ES-I3 (cell line): ENCODE data around the gene TSPAN17.
"Not testable (repeated sequence)": the region's sequence is repeated elsewhere in the genome, so short reads cannot be mapped to it uniquely, and the experiment has no call there.

Source experiments
- H3K36me3 ChIP-seq: 2 replicates; pipeline ENCODE4 v1.6.1; 2013; ENCODE audit warnings: mild to moderate bottlenecking, low read length, control low read depth, moderate library complexity; ENCODE audit not compliant: insufficient read depth
- H3K4me1 ChIP-seq: 2 replicates; pipeline ENCODE4 v1.6.1; 2013; ENCODE audit warnings: mild to moderate bottlenecking, control low read depth, low read length; ENCODE audit not compliant: insufficient read depth
- H3K9ac ChIP-seq: 2 replicates; pipeline ENCODE4 v1.6.1; 2013; ENCODE audit warnings: low read depth, mild to moderate bottlenecking, low read length, moderate library complexity
- H3K9me3 ChIP-seq: 2 replicates; pipeline ENCODE4 v1.6.1; 2013; ENCODE audit warnings: mild to moderate bottlenecking, low read length, moderate library complexity; ENCODE audit not compliant: control insufficient read depth, insufficient read depth

The TSPAN17 gene

GRCh38 chr5:176647030-176647842, at the start of gene TSPAN17:
TSPAN17 (plus strand) TSS chr5:176647484; CDS start chr5:176647616, 132 bp downstream.
- H3K4me1 ChIP-seq: peaks cover 20% of the 10 kb centered on the region; the same call in 1 of the 2 replicates

DNA sequence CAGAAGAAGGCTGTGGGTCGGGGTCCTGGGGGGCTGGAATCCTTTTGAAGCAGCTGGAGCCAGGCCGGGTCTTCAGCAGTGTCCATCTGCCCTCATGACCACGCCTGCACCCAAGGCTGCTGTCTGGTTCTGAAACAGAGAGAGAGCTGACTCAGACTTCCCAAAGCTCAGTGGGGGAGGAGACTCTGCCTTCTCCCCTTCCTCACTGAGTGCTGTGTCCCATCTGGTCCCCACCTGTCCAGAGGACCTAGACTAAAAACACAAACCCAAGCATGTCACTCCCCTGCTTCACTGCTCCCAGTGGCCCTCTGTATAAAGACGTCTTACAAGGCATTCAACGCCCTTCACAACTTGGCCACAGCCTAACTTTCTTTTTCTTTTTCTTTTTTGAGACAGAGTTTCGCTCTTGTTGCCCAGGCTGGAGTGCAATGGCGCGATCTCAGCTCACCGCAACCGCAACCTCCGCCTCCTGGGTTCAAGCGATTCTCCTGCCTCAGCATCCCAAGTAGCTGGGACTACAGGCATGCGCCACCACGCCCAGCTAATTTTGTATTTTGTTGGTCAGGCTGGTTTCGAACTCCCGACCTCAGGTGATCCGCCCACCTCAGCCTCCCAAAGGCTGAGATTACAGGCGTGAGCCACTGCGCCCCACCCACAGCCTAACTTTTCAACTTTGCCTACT, 47.4 kb upstream of the TSPAN17 start:
- H3K36me3 ChIP-seq, H3K9me3 ChIP-seq, H3K4me1 ChIP-seq, H3K9ac ChIP-seq: not testable (repeated sequence)

More at GRCh38 chr5:176647030-176647842, at the start of gene TSPAN17:
- Histone ChIP-seq H3K9me3 (no peaks in the 10 kb centered on the region), H3K9ac (peak within 1 kb of the TSS; percentile 89), H3K36me3 (no peaks in the 10 kb centered on the region)

DNA sequence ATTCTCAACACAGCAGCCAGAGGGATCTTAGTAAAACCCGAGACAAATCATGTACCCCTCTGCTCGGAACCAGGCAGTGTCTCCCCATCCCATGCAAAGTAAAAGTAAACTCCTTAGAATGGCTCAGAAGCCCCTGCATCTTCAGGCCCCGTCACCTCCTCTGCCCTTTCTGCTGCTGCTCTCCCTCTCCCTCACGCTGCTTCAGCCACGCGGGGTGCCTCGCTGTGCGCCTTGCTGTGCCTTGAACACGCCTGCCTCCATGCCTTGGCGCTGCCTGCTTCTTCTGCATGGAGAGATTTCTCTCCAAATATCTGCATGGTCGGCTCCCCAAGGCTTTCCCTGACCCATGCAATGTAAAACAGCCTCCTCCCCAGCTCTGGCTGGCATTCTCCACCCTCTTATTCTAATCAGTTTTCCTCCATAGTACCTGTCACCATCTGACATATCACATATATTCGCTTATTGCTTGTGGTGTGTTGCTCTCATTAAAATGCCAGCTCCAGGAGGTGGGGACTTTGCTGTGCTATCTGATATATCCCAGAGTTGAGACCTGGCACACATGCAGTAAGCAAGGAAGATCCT, 45.3 kb upstream of the TSPAN17 start:
- Histone ChIP-seq H3K36me3 (no peaks in the 10 kb centered on the region), H3K9ac (no peak overlapping the region)

GRCh38 chr5:176603091-176603490, 44.2 kb upstream of the TSPAN17 start:
- H3K9me3 ChIP-seq: no peaks in the 10 kb centered on the region

More for the DNA sequence above, 45.3 kb upstream of the TSPAN17 start:
- Histone ChIP-seq H3K9me3 (peaks cover 3% of the 10 kb centered on the region; the same call in 1 of the 2 replicates), H3K4me1 (no peaks in the 10 kb centered on the region; the same call in 1 of the 2 replicates)

DNA sequence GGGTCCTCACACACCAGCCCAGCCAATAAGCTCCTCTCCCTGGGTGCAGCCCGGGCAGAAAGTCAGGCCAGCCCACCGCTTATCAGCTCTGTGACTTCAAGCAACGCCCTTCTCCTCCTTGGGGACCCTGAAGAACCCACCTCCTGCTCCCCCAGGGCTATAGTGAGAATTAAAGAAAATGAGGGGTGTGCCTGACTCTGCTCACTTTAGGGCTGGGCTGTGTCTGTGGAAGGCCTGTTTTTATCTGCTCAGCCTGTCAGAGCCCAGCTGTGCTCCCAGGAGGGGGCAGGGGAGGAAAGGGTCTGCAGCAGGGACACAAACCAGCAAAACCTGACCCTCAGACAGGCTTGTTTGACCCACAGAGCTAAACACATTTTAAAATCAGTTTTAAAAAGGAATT, 41.3 kb upstream of the TSPAN17 start:
- no peaks in the 10 kb centered on the region for H3K9me3 ChIP-seq
- no peaks in the 10 kb centered on the region; the same call in 1 of the 2 replicates for H3K4me1 ChIP-seq
- no peak overlapping the region for H3K9ac ChIP-seq
- no peaks in the 10 kb centered on the region for H3K36me3 ChIP-seq

More at GRCh38 chr5:176603091-176603490, 44.2 kb upstream of the TSPAN17 start:
- H3K4me1 ChIP-seq: no peaks in the 10 kb centered on the region; the same call in 1 of the 2 replicates
- H3K9ac ChIP-seq: no peak overlapping the region
- no peaks in the 10 kb centered on the region for H3K36me3 ChIP-seq

- no peaks in the 10 kb centered on the region; the same call in 1 of the 2 replicates for H3K4me1 ChIP-seq
- no peaks in the 10 kb centered on the region for H3K36me3 ChIP-seq
- no peak overlapping the region for H3K9ac ChIP-seq
- no peaks in the 10 kb centered on the region for H3K9me3 ChIP-seq
Measured at GRCh38 chr5:176606875-176607274, 40.4 kb upstream of the TSPAN17 start.

GRCh38 chr5:176608142-176608705, 39.1 kb upstream of the TSPAN17 start:
- Histone ChIP-seq H3K9me3 (no peaks in the 10 kb centered on the region), H3K4me1 (peaks cover 8% of the 10 kb centered on the region), H3K36me3 (no peaks in the 10 kb centered on the region), H3K9ac (no peak overlapping the region)

DNA sequence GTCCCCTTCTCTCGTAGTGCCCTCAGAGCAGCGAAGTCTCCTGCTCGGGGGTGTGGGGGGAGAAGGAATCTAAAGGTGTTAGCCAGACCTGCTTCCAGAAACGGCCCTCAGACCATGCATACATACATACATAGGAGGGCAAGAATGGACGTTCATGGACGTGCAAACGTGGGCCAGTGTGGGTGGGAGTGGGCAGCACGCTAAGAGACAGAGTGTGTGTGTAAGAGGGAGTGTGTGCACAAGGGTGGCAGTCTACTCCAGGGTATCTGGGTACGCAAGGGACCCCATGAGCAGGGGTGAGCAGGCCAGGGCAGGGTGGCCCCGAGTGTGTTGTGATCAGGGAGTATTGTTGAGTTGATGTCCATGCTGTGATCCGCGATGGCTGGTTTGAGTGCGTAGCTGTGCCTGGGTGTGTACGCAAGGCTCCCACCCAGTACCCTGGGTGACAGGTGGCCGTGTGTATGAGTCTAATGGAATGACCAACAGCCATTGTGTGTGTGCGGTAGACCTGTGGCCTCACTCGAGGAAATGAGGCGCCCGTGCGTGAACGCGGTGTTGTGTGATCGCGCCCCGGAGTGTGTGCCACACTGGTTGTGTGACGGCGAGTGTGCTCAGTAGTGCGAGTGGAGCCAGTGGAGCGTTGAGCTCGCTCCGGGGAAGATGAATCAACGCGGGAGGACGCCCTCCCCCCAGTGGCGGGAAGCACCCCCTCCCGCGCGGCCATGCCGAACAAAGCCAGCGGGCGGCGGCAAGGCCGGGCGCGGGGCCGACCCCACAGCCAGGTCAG, 38.2 kb upstream of the TSPAN17 start:
- H3K36me3 ChIP-seq: no peaks in the 10 kb centered on the region
- peak overlapping the region; percentile 40; the same call in 1 of the 2 replicates for H3K9ac ChIP-seq
- H3K9me3 ChIP-seq: no peaks in the 10 kb centered on the region
- peaks cover 8% of the 10 kb centered on the region for H3K4me1 ChIP-seq

- Histone ChIP-seq H3K4me1 (peaks cover 10% of the 10 kb centered on the region), H3K36me3 (no peaks in the 10 kb centered on the region), H3K9ac (peak within 1 kb of the TSS; percentile 55), H3K9me3 (no peaks in the 10 kb centered on the region)
Measured at GRCh38 chr5:176609724-176610434, 37.4 kb upstream of the TSPAN17 start, which contains the start of gene GPRIN1. GPRIN1 (minus strand) TSS chr5:176610156; CDS start chr5:176599834, 10,322 bp downstream.

- peak overlapping the region; percentile 55 for H3K9ac ChIP-seq
- no peaks in the 10 kb centered on the region for H3K9me3 ChIP-seq
- H3K4me1 ChIP-seq: peaks cover 10% of the 10 kb centered on the region
- H3K36me3 ChIP-seq: no peaks in the 10 kb centered on the region
Measured at GRCh38 chr5:176610435-176610773, 36.9 kb upstream of the TSPAN17 start.

DNA sequence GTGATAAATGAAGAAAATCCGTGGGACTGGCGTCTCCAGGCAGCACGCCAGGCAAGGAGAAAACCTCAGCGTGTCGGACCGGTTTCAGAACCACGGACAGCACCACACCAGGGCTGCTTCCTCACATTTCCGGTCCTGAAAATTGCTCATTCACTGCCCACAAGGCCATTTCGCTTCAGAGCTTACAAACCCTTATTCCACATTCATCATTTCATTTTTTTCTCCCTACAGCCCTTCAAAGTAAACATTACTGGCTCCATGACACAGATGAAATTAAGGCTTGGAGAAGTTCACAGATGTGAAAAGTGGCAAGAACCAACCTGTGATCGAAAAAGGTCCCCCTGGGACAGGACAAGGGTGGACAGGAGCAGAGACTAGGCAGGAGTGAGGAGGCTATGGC, 35.8 kb upstream of the TSPAN17 start:
- Histone ChIP-seq H3K9ac (no peak overlapping the region), H3K36me3 (no peaks in the 10 kb centered on the region), H3K4me1 (peaks cover 10% of the 10 kb centered on the region), H3K9me3 (no peaks in the 10 kb centered on the region)

GRCh38 chr5:176612008-176612407, 35.3 kb upstream of the TSPAN17 start:
- no peaks in the 10 kb centered on the region for H3K36me3 ChIP-seq
- H3K9ac ChIP-seq: no peak overlapping the region
- no peaks in the 10 kb centered on the region for H3K9me3 ChIP-seq
- H3K4me1 ChIP-seq: peaks cover 10% of the 10 kb centered on the region; the same call in 1 of the 2 replicates

DNA sequence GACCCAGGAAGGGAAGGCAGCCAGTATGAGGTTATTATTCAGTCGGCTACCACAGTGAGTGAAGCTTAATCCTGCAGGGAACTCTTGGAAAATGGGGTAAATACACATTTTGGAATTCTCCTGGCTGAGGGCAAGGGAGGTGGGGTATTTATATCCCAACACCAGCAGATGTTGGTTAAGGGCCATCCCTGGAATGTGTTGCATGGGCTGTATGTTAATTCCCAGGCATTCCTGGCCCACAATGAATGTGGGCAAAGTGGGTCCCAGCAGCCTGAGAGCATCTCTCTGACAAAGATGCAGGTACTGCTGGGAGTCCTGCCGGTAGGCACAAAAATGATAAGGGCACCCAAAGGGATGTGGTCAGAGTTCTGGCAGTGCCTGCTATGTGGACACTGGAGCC, 34.4 kb upstream of the TSPAN17 start:
- H3K9ac ChIP-seq: no peak overlapping the region
- H3K36me3 ChIP-seq: no peaks in the 10 kb centered on the region
- no peaks in the 10 kb centered on the region for H3K9me3 ChIP-seq
- peaks cover 10% of the 10 kb centered on the region; the same call in 1 of the 2 replicates for H3K4me1 ChIP-seq
